Naive thymus-derived CD8-positive, alpha-beta T cell (primary cell): Measurements from ENCODE around the gene DUSP21. TPM values are rescaled to one million over a fixed set of nuclear protein-coding genes. Genes with fewer than 3 reads are reported as not detected.
"Not testable (repeated sequence)": the region's sequence is repeated elsewhere in the genome, so short reads cannot be mapped to it uniquely, and the experiment has no call there.

Experiments
- ATAC-seq, 2 donors: fragments of 150-1000 bp; cut with Tn5 transposase in 1 of 2; sonication (Bioruptor Pico), chemical (Tn5 transposase) in 1 of 2; 1 replicate in 1 of 2; 2 replicates in 1 of 2; pipeline ENCODE4 v1.10.0; 2021; ENCODE audit warnings: mild to moderate bottlenecking in 2 of 2, moderate library complexity in 2 of 2
- POLR2A ChIA-PET: fragments of 350-600 bp; sonication (Branson Sonifier 250); formaldehyde crosslinking; loops from one replicate; lab custom pipeline; 2021; ENCODE audit warnings: antibody characterized with exemption; lab: Charles Lee
- DNase-seq, 10 donors: peaks; one replicate each; pipeline versions ENCODE4 v3.0.0 to v3.0.0-alpha.2; 2020 to 2022
- H3K27ac Mint-ChIP-seq, 10 donors: one replicate each; pipeline ENCODE4 v1.8.0; 2020 to 2022; ENCODE audit warnings: mild to moderate bottlenecking in 10 of 10, mixed read lengths in 10 of 10, moderate library complexity in 4 of 10, inconsistent platforms in 1 of 10
- H3K27me3 Mint-ChIP-seq, 5 donors: one replicate each; pipeline ENCODE4 v1.8.0; 2021 to 2022; ENCODE audit warnings: mixed read lengths in 5 of 5
- H3K36me3 Mint-ChIP-seq, 3 donors: one replicate each; pipeline ENCODE4 v1.8.0; 2020 to 2022; ENCODE audit warnings: mixed read lengths in 3 of 3, mild to moderate bottlenecking in 2 of 3, inconsistent platforms in 1 of 3
- H3K4me1 Mint-ChIP-seq, 4 donors: one replicate each; pipeline ENCODE4 v1.8.0; 2021 to 2022; ENCODE audit warnings: mixed read lengths in 4 of 4
- H3K4me3 Mint-ChIP-seq, 10 donors: one replicate each; pipeline ENCODE4 v1.8.0; 2020 to 2022; ENCODE audit warnings: mild to moderate bottlenecking in 10 of 10, mixed read lengths in 10 of 10, moderate library complexity in 6 of 10, inconsistent platforms in 1 of 10
- H3K9me3 Mint-ChIP-seq, 9 donors: one replicate each; pipeline ENCODE4 v1.8.0; 2020 to 2022; ENCODE audit warnings: mixed read lengths in 9 of 9, mild to moderate bottlenecking in 3 of 9, inconsistent platforms in 1 of 9, moderate library complexity in 1 of 9
- polyA plus RNA-seq, 3 donors: library from polyadenylated mRNA; unstranded; fragments of 300-500 nt; fragmentation: Illumina TruSeq; gene quantifications; one replicate each; pipeline ENCODE4 v1.2.3, GENCODE V29; 2021
- total RNA-seq, 8 experiments: library from RNA in 2 of 8; stranded (reverse) in 2 of 8; gene quantifications; one replicate each; pipeline ENCODE4 v1.2.3 and lab custom pipeline; 2021 to 2026

Gene DUSP21
- total and polyA plus RNA-seq, 5 experiments from 2014 or later = not detected

- H3K4me1 Mint-ChIP-seq, H3K9me3 Mint-ChIP-seq, H3K27ac Mint-ChIP-seq, H3K4me3 Mint-ChIP-seq, DNase-seq, POLR2A ChIA-PET, H3K36me3 Mint-ChIP-seq, ATAC-seq, H3K27me3 Mint-ChIP-seq: not testable (repeated sequence)
Observed at GRCh38 chrX:44850891-44851290, 7.1 kb downstream of the DUSP21 start.

- Mint-ChIP-seq H3K27me3 (no peaks in the 10 kb centered on the region), H3K27ac (peak overlapping the region; percentile 31 to 98 (median 74)), H3K4me3 (peak overlapping the region in 9 of 10 donors; percentile 29 to 89 (median 61)), H3K36me3 (no peaks in the 10 kb centered on the region), H3K4me1 (peaks cover 5 to 18% (median 7%) of the 10 kb centered on the region in 4 donors), H3K9me3 (no peaks in the 10 kb centered on the region)
- no peak for ATAC-seq
- POLR2A ChIA-PET = interaction anchor here (0.7 kb wide), 1 partner anchor 28 kb away, joined by 7 read pairs; no protein-coding TSS in a partner anchor
- DNase-seq = no peak
Observed at GRCh38 chrX:44871114-44871645, 27.4 kb downstream of the DUSP21 start.

- H3K27me3 Mint-ChIP-seq = no peaks in the 10 kb centered on the region
- POLR2A ChIA-PET = interaction anchor here (0.6 to 1.5 kb wide), 4 partner anchors 27 to 212 kb away, joined by 3 to 5 read pairs (median 3); no protein-coding TSS in a partner anchor
- peak overlapping the region; percentile 89 to 99 (median 92) for H3K4me3 Mint-ChIP-seq
- H3K27ac Mint-ChIP-seq = peak overlapping the region; percentile 90 to 99 (median 98)
- no peaks in the 10 kb centered on the region for H3K36me3 Mint-ChIP-seq
- no peaks in the 10 kb centered on the region for H3K9me3 Mint-ChIP-seq
- ATAC-seq (peak; percentile 33 to 40), DNase-seq (peak in 7 of 10 donors; percentile 18 to 67 (median 42))
- peaks cover 5 to 26% (median 8%) of the 10 kb centered on the region in 4 donors for H3K4me1 Mint-ChIP-seq
Observed at GRCh38 chrX:44871931-44872820, 28.4 kb downstream of the DUSP21 start.

GRCh38 chrX:44872821-44873414, 29.1 kb downstream of the DUSP21 start, which contains the start of gene KDM6A:
Gene KDM6A (plus strand): TSS chrX:44873188. CDS start chrX:44873552, 364 bp downstream.
- H3K4me1 Mint-ChIP-seq = peaks cover 5 to 30% (median 10%) of the 10 kb centered on the region in 4 donors
- peak within 1 kb of the TSS; percentile 94 to 100 (median 98) for H3K27ac Mint-ChIP-seq
- ATAC-seq = peak; percentile 84 to 88
- peak; percentile 91 to 100 (median 95) for DNase-seq
- H3K27me3 Mint-ChIP-seq = no peaks in the 10 kb centered on the region
- POLR2A ChIA-PET = interaction anchor here (0.5 to 1.5 kb wide), 6 partner anchors 26 to 285 kb away, joined by 3 to 5 read pairs (median 3); no protein-coding TSS in a partner anchor
- H3K4me3 Mint-ChIP-seq = peak within 1 kb of the TSS; percentile 89 to 99 (median 97)
- H3K36me3 Mint-ChIP-seq = no peaks in the 10 kb centered on the region
- H3K9me3 Mint-ChIP-seq = no peaks in the 10 kb centered on the region

GRCh38 chrX:44873415-44874276, 29.8 kb downstream of the DUSP21 start:
- Mint-ChIP-seq H3K4me3 (peak overlapping the region; percentile 89 to 99 (median 97)), H3K36me3 (no peaks in the 10 kb centered on the region), H3K4me1 (peaks cover 5 to 36% (median 10%) of the 10 kb centered on the region in 4 donors), H3K27ac (peak overlapping the region; percentile 94 to 100 (median 98)), H3K9me3 (no peaks in the 10 kb centered on the region), H3K27me3 (no peaks in the 10 kb centered on the region)
- ATAC-seq = peak; percentile 16 to 25
- POLR2A ChIA-PET = interaction anchor here (0.5 to 1.5 kb wide), 7 partner anchors 25 to 331 kb away, joined by 3 to 5 read pairs (median 3); partner anchors contain the start of gene FUNDC1
- DNase-seq = peak; percentile 18 to 75 (median 40)

GRCh38 chrX:44874420-44875184, 30.8 kb downstream of the DUSP21 start:
- ATAC-seq (no peak), DNase-seq (peak in 4 of 10 donors; percentile 31 to 56 (median 56))
- POLR2A ChIA-PET = interaction anchor here (0.6 to 1.5 kb wide), 3 partner anchors 10 to 1581 kb away, joined by 3 to 5 read pairs (median 4); partner anchors contain the start of gene FUNDC1
- Mint-ChIP-seq H3K27me3 (no peaks in the 10 kb centered on the region), H3K27ac (peak overlapping the region; percentile 74 to 100 (median 98)), H3K4me3 (peak overlapping the region; percentile 89 to 99 (median 97)), H3K9me3 (no peaks in the 10 kb centered on the region), H3K4me1 (peaks cover 5 to 44% (median 12%) of the 10 kb centered on the region in 4 donors), H3K36me3 (no peaks in the 10 kb centered on the region)

GRCh38 chrX:44875185-44875489, 31.3 kb downstream of the DUSP21 start:
- no peaks in the 10 kb centered on the region for H3K27me3 Mint-ChIP-seq
- H3K9me3 Mint-ChIP-seq = no peaks in the 10 kb centered on the region
- no peak for DNase-seq
- POLR2A ChIA-PET = interaction anchor here (0.6 to 0.7 kb wide), 2 partner anchors 11 to 1580 kb away, joined by 3 to 4 read pairs; no protein-coding TSS in a partner anchor
- H3K4me3 Mint-ChIP-seq = peak overlapping the region; percentile 89 to 99 (median 97)
- H3K36me3 Mint-ChIP-seq = no peaks in the 10 kb centered on the region
- peak overlapping the region in 8 of 10 donors; percentile 95 to 100 (median 98) for H3K27ac Mint-ChIP-seq
- no peak for ATAC-seq
- H3K4me1 Mint-ChIP-seq = peaks cover 6 to 46% (median 15%) of the 10 kb centered on the region in 4 donors

- Mint-ChIP-seq H3K4me3 (peak overlapping the region; percentile 25 to 99 (median 84)), H3K27ac (peak overlapping the region in 5 of 10 donors; percentile 40 to 95 (median 52)), H3K4me1 (peaks cover 6 to 53% (median 21%) of the 10 kb centered on the region in 4 donors), H3K27me3 (no peaks in the 10 kb centered on the region), H3K36me3 (no peaks in the 10 kb centered on the region), H3K9me3 (no peaks in the 10 kb centered on the region)
- POLR2A ChIA-PET = no interaction called here
- ATAC-seq (no peak), DNase-seq (no peak)
Observed at GRCh38 chrX:44876086-44876485, 32.3 kb downstream of the DUSP21 start.

- no peak overlapping the region for H3K27ac Mint-ChIP-seq
- POLR2A ChIA-PET = no interaction called here
- ATAC-seq (no peak), DNase-seq (no peak)
- H3K4me1 Mint-ChIP-seq = peaks cover 3 to 54% (median 24%) of the 10 kb centered on the region in 4 donors
- H3K9me3 Mint-ChIP-seq = no peaks in the 10 kb centered on the region
- H3K27me3 Mint-ChIP-seq = no peaks in the 10 kb centered on the region
- no peaks in the 10 kb centered on the region for H3K36me3 Mint-ChIP-seq
- peak overlapping the region in 8 of 10 donors; percentile 6 to 80 (median 30) for H3K4me3 Mint-ChIP-seq
Observed at GRCh38 chrX:44876767-44877166, 32.9 kb downstream of the DUSP21 start.

GRCh38 chrX:44878780-44879179, 35.0 kb downstream of the DUSP21 start:
- peak overlapping the region in 3 of 10 donors; percentile 30 to 43 (median 38) for H3K4me3 Mint-ChIP-seq
- no peak for DNase-seq
- POLR2A ChIA-PET = no interaction called here
- peaks cover 5 to 69% (median 35%) of the 10 kb centered on the region in 4 donors for H3K4me1 Mint-ChIP-seq
- no peaks in the 10 kb centered on the region for H3K27me3 Mint-ChIP-seq
- peak overlapping the region in 1 of 10 donors; percentile 15 for H3K27ac Mint-ChIP-seq
- H3K36me3 Mint-ChIP-seq = no peaks in the 10 kb centered on the region
- ATAC-seq = no peak
- H3K9me3 Mint-ChIP-seq = no peaks in the 10 kb centered on the region

- peaks cover 0 to 1% (median 0%) of the 10 kb centered on the region in 3 donors for H3K36me3 Mint-ChIP-seq
- no peaks in the 10 kb centered on the region for H3K27me3 Mint-ChIP-seq
- no peaks in the 10 kb centered on the region for H3K9me3 Mint-ChIP-seq
- POLR2A ChIA-PET = interaction anchor here (0.7 kb wide), 1 partner anchor 1492 kb away, joined by 4 read pairs; no protein-coding TSS in a partner anchor
- peak overlapping the region in 6 of 10 donors; percentile 17 to 64 (median 42) for H3K4me3 Mint-ChIP-seq
- DNase-seq (no peak), ATAC-seq (no peak)
- H3K27ac Mint-ChIP-seq = peak overlapping the region in 2 of 10 donors; percentile 4 to 48
- peaks cover 11 to 72% (median 47%) of the 10 kb centered on the region in 4 donors for H3K4me1 Mint-ChIP-seq
Observed at GRCh38 chrX:44881549-44881948, 37.7 kb downstream of the DUSP21 start.
